Memory B cell (primary cell): Measurements from ENCODE around the gene SEMA5B.

Experiments used
- ATAC-seq: fragments of 150-1000 bp; cut with Tn5 transposase; 2 replicates; pipeline ENCODE4 v1.10.0; 2021; ENCODE audit warnings: low read depth, mild to moderate bottlenecking, moderate library complexity
- DNase-seq, 2 donors: peaks; one replicate each; pipeline ENCODE4 v3.0.0; 2022; ENCODE audit warnings: low spot score in 2 of 2
- H3K27ac Mint-ChIP-seq: one replicate; pipeline ENCODE4 v1.8.0; 2022; ENCODE audit warnings: mild to moderate bottlenecking, moderate library complexity, mixed read lengths
- H3K27me3 Mint-ChIP-seq: one replicate; pipeline ENCODE4 v1.8.0; 2022; ENCODE audit warnings: mixed read lengths
- H3K36me3 Mint-ChIP-seq: one replicate; pipeline ENCODE4 v1.8.0; 2022; ENCODE audit warnings: mild to moderate bottlenecking, mixed read lengths
- H3K4me1 Mint-ChIP-seq: one replicate; pipeline ENCODE4 v1.8.0; 2022; ENCODE audit warnings: mixed read lengths
- H3K4me3 Mint-ChIP-seq: one replicate; pipeline ENCODE4 v1.8.0; 2022; ENCODE audit warnings: mild to moderate bottlenecking, moderate library complexity, mixed read lengths
- H3K9me3 Mint-ChIP-seq: one replicate; pipeline ENCODE4 v1.8.0; 2022; ENCODE audit warnings: mixed read lengths

Gene SEMA5B

DNA sequence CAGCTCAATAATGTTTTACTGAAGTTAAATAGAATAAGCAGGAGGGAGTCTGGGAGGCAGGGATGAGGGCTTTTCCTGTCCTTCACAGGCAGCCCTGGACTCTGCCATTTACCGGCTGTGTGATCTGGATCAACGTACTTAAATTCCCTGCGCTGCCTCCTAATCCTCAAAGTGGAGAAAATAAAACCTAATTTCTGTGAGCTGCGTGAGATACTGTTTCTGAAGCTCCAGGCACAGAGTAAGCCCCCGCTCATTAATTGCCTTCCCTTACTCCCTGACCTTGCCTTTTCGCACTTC lies 39.0 kb upstream of the SEMA5B start:
- H3K4me1 Mint-ChIP-seq: peaks cover 9% of the 10 kb centered on the region
- no peaks in the 10 kb centered on the region for H3K36me3 Mint-ChIP-seq
- peak overlapping the region; percentile 63 for H3K4me3 Mint-ChIP-seq
- H3K9me3 Mint-ChIP-seq: no peaks in the 10 kb centered on the region
- no peak for DNase-seq
- H3K27me3 Mint-ChIP-seq: no peaks in the 10 kb centered on the region
- ATAC-seq: no peak
- no peak overlapping the region for H3K27ac Mint-ChIP-seq

DNA sequence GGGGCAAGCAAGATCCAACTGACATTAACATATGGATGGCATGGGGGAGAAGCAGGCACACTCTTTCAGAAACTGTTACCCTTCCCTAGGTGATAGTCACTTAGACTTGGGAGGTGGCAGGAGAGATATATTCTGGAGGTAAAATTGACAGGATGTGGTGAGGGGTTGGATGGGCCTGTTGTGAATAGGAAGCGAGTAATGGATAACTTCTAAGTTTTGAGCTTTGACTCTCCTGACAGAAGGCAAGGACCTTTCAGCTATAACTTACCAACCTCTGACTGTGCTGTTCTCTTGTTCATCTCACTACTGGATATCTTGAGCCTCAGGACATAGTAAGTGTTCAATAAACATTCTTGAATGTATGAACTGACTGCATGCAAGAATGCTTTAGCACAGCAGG lies 37.4 kb upstream of the SEMA5B start:
- H3K9me3 Mint-ChIP-seq: peaks cover 1% of the 10 kb centered on the region
- ATAC-seq (no peak), DNase-seq (no peak)
- peaks cover 9% of the 10 kb centered on the region for H3K4me1 Mint-ChIP-seq
- no peaks in the 10 kb centered on the region for H3K27me3 Mint-ChIP-seq
- H3K27ac Mint-ChIP-seq: no peak overlapping the region
- no peaks in the 10 kb centered on the region for H3K36me3 Mint-ChIP-seq
- H3K4me3 Mint-ChIP-seq: no peak overlapping the region

- no peak for ATAC-seq
- no peak for DNase-seq
These were observed 36.9 kb upstream of the SEMA5B start for GRCh38 chr3:123064506-123064905.

DNA sequence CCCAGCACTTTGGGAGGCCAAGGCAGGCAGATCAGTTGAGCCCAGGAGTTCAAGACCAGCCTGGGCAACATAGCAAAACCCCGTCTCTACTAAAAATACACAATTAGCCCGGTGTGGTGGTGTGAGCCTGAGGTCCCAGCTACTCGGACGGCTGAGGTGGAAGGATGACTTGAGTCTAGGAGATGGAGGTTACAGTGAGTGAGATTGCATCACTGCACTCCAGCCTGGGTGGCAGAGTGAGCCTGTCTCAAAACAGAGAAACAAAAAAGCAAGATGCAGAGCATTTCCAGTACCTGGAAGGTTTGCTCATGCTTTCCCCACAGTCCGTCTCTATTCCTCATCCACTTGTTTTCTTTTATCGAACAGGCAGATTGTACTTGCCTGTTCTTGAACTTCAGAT lies 35.5 kb upstream of the SEMA5B start:
- Mint-ChIP-seq H3K4me1 (peaks cover 7% of the 10 kb centered on the region), H3K27me3 (no peaks in the 10 kb centered on the region), H3K4me3 (no peak overlapping the region), H3K27ac (no peak overlapping the region), H3K36me3 (no peaks in the 10 kb centered on the region), H3K9me3 (peaks cover 1% of the 10 kb centered on the region)
- DNase-seq (no peak), ATAC-seq (no peak)

More at GRCh38 chr3:123064506-123064905, 36.9 kb upstream of the SEMA5B start:
- peaks cover 1% of the 10 kb centered on the region for H3K9me3 Mint-ChIP-seq
- no peak overlapping the region for H3K27ac Mint-ChIP-seq
- no peaks in the 10 kb centered on the region for H3K27me3 Mint-ChIP-seq
- no peaks in the 10 kb centered on the region for H3K36me3 Mint-ChIP-seq
- H3K4me3 Mint-ChIP-seq: no peak overlapping the region
- H3K4me1 Mint-ChIP-seq: peaks cover 9% of the 10 kb centered on the region

DNA sequence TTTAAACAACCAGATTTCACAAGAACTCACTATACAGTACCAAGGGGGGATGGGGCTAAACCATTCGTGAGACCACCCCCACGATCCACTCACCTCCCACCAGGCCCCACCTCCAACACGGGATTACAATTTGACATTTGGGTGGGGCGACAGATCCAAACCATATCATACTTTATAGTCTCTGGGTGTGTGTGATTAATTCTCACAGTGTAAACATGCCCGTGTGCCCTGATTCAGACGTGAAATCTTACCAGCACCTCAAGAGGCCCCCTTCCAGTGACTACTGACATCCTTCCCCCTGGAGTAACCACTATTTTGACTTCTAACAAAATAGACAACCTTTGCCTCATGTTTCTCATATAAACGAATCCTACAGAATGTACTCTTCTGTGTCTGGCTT lies 34.3 kb upstream of the SEMA5B start:
- DNase-seq (no peak), ATAC-seq (no peak)
- Mint-ChIP-seq H3K4me3 (no peak overlapping the region), H3K36me3 (no peaks in the 10 kb centered on the region), H3K27me3 (no peaks in the 10 kb centered on the region), H3K4me1 (peaks cover 2% of the 10 kb centered on the region), H3K27ac (no peak overlapping the region), H3K9me3 (peaks cover 1% of the 10 kb centered on the region)

- Mint-ChIP-seq H3K9me3 (peaks cover 1% of the 10 kb centered on the region), H3K4me3 (no peak overlapping the region), H3K27me3 (peaks cover 3% of the 10 kb centered on the region), H3K36me3 (no peaks in the 10 kb centered on the region), H3K27ac (no peak overlapping the region), H3K4me1 (no peaks in the 10 kb centered on the region)
- ATAC-seq (no peak), DNase-seq (no peak)
These were observed 32.5 kb upstream of the SEMA5B start for GRCh38 chr3:123060054-123060453.

DNA sequence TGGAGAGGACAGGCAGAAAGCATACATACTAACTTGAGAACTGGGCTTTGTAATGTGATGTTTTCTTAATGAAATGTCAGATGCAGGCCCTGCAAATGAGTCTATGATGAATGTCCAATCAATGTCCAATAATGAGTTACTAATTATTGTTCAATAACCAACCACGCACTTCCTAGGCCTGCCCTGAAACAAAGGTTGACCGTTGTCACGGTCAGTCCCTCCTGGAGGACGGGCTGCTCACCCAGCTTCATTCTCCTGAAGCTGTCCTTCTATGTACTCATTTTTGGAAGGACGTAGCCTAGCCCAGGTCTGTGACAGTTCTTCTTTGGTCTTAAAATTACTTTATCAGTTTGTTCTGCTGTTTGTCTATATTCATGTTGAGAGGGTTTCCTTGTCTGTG lies 30.9 kb upstream of the SEMA5B start:
- H3K36me3 Mint-ChIP-seq: no peaks in the 10 kb centered on the region
- no peak overlapping the region for H3K27ac Mint-ChIP-seq
- peaks cover 7% of the 10 kb centered on the region for H3K27me3 Mint-ChIP-seq
- peaks cover 1% of the 10 kb centered on the region for H3K9me3 Mint-ChIP-seq
- H3K4me1 Mint-ChIP-seq: no peaks in the 10 kb centered on the region
- H3K4me3 Mint-ChIP-seq: no peak overlapping the region
- ATAC-seq: no peak
- DNase-seq: no peak

GRCh38 chr3:123055352-123055751 lies 27.8 kb upstream of the SEMA5B start:
- no peaks in the 10 kb centered on the region for H3K4me1 Mint-ChIP-seq
- no peak overlapping the region for H3K27ac Mint-ChIP-seq

DNA sequence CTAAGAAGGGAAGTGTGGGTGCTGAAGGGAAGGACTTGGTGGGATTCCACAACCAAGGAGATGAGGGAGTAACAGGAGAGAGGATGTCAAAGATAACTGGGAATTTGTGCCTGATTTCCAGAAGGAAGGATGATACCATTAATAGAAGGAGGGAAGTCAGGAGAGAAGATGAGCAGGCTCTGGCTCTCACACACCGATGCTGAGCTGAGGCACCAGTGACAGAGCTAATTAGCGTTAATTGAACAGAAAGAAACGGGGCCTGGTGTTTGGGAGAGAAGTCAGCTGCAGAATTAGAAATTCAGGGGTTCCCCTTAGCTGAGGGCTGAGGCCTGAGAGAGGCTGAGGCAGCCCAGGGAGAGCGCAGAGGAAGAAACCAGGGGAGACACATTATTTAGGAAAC lies 27.4 kb upstream of the SEMA5B start:
- no peak for ATAC-seq
- H3K27me3 Mint-ChIP-seq: peaks cover 13% of the 10 kb centered on the region
- no peaks in the 10 kb centered on the region for H3K9me3 Mint-ChIP-seq
- no peak overlapping the region for H3K27ac Mint-ChIP-seq
- DNase-seq: no peak
- H3K4me1 Mint-ChIP-seq: no peaks in the 10 kb centered on the region
- no peaks in the 10 kb centered on the region for H3K36me3 Mint-ChIP-seq
- no peak overlapping the region for H3K4me3 Mint-ChIP-seq

More at GRCh38 chr3:123055352-123055751, 27.8 kb upstream of the SEMA5B start:
- DNase-seq (no peak), ATAC-seq (no peak)
- Mint-ChIP-seq H3K36me3 (no peaks in the 10 kb centered on the region), H3K27me3 (peaks cover 13% of the 10 kb centered on the region), H3K4me3 (no peak overlapping the region), H3K9me3 (peaks cover 1% of the 10 kb centered on the region)

DNA sequence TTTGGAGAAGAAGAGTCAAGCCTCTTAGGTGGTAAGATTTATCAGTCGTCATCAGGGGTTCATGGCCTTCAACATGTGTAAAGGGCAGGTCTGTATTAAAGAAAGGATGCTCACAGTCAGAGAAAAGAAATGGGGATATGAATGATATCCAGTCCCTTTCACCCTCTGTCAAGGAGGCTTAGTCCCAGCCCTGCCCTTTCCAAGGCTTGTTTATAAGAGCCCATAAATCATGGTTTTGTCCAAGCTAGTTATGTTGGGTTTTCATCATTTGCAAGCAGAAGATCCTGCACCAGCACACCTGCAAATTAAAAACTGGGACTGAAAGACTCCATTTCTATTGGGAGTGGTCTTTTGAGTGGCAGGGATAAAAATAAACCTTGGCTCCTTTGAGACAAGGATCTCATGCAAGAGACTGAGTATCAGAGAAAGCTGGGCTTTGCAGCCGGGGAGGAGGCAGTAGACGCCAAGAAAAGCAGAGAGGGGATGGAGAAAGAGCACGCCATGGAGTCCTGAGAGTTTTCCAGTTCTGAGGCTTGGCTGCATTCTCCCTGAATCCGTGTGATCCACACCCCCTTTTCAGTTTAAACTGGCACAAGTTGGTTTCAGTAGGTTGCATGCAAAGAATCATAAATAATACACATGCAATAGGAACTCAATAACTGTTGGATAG lies 26.7 kb upstream of the SEMA5B start:
- no peak overlapping the region for H3K4me3 Mint-ChIP-seq
- ATAC-seq (no peak), DNase-seq (no peak)
- H3K27me3 Mint-ChIP-seq: peaks cover 15% of the 10 kb centered on the region
- H3K9me3 Mint-ChIP-seq: no peaks in the 10 kb centered on the region
- no peaks in the 10 kb centered on the region for H3K36me3 Mint-ChIP-seq
- H3K4me1 Mint-ChIP-seq: no peaks in the 10 kb centered on the region
- H3K27ac Mint-ChIP-seq: no peak overlapping the region

DNA sequence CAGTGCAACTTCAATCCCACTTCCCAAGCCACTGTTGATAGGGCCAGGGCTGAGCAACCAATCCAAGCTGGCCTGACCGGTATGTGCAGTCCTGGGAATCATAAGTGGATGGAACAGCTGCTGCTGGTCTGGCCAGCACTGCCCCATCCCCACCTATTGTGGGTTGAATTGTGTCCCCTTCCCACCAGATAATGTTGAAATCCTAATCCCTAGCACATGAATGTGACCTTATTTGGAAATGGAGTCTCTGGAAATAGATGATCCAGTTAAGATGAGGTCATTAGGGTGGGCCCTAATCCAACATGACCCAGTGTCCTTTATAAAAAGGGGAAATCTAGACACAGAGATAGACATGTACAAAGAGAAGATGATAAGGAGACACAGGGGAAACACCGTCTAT lies 25.5 kb upstream of the SEMA5B start:
- H3K27me3 Mint-ChIP-seq: peaks cover 15% of the 10 kb centered on the region
- no peak for DNase-seq
- H3K27ac Mint-ChIP-seq: no peak overlapping the region
- H3K9me3 Mint-ChIP-seq: no peaks in the 10 kb centered on the region
- H3K4me3 Mint-ChIP-seq: no peak overlapping the region
- H3K36me3 Mint-ChIP-seq: no peaks in the 10 kb centered on the region
- no peak for ATAC-seq
- H3K4me1 Mint-ChIP-seq: no peaks in the 10 kb centered on the region

DNA sequence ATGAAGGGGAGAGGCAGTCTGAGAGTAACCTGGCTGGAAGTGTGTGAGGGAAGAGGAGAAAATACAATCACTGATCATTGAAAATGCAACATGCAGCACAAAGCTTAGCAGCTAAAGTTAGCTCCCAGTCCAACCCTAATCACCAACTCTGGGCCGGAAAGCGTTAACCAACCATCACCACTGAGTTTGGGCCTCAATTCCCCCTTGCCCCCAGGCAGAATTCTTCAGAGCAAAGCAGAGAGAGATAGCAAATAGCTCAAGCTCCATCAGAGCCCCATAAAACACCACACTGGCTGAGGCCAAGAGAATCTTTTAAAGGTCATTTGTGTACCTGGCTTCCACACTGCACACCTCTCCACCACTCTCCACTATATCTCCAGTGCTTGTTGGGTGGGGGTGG lies 23.1 kb upstream of the SEMA5B start:
- DNase-seq (no peak), ATAC-seq (no peak)
- Mint-ChIP-seq H3K9me3 (no peaks in the 10 kb centered on the region), H3K27me3 (peaks cover 15% of the 10 kb centered on the region), H3K4me1 (no peaks in the 10 kb centered on the region), H3K27ac (no peak overlapping the region), H3K36me3 (no peaks in the 10 kb centered on the region), H3K4me3 (no peak overlapping the region)

DNA sequence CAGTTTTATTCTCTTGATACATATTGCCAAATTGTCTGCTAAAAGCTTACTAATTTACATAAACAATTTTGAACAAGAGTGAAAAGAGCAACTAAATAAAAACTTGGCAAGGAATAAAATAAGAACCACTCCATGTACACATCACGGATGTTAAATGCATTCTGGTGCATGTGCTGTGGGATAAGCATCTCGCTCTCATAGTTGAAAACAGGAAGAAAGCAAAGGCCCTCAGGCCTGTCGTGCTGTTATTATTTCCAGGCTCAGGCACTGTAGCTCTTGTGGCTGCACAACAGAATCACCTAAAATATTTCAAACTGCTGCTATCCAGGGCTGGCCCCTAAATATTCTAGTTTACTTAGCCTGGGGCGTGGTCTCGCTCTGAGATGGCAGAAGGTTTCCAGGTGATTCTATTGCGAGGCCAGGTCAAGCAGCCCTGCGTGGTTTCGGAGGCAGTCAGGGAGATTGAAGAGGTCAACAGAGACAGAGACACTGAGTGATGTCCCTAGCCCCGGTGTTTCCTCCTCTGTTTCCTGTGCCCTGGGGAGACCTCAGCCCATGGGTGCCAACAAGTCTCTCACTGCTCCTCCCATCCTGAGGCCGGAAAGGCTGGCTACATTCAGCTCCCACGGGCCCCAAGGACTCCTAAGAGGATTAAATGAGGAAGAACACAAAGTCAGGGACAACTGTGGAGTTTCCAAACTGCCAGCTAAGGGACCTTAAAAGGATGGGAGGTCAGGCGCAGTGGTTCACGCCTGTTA lies 21.1 kb upstream of the SEMA5B start:
- ATAC-seq (no peak), DNase-seq (no peak)
- Mint-ChIP-seq H3K36me3 (no peaks in the 10 kb centered on the region), H3K9me3 (no peaks in the 10 kb centered on the region), H3K27ac (no peak overlapping the region), H3K4me1 (no peaks in the 10 kb centered on the region), H3K4me3 (no peak overlapping the region), H3K27me3 (peaks cover 10% of the 10 kb centered on the region)

GRCh38 chr3:123047062-123047319 lies 19.4 kb upstream of the SEMA5B start:
- Mint-ChIP-seq H3K27ac (no peak overlapping the region), H3K36me3 (no peaks in the 10 kb centered on the region), H3K27me3 (peaks cover 8% of the 10 kb centered on the region), H3K9me3 (no peaks in the 10 kb centered on the region), H3K4me1 (no peaks in the 10 kb centered on the region), H3K4me3 (no peak overlapping the region)
- ATAC-seq (no peak), DNase-seq (no peak)
